Peyer's patch (tissue), 4 donors: ENCODE results near the gene AP3M1. TPM values are rescaled to one million over a fixed set of nuclear protein-coding genes. Genes with fewer than 3 reads are reported as not detected.

Experiments used
- DNase-seq, 3 donors: peaks; one replicate each; pipeline ENCODE4 v3.0.0-alpha.2; 2017 to 2019
- H3K27ac ChIP-seq, 4 donors: fragments of 200-600 bp; sonication (generic); one replicate each; pipeline ENCODE4 v1.5.1; 2016 to 2019
- H3K27me3 ChIP-seq, 2 donors: fragments of 200-600 bp; sonication (generic); one replicate each; pipeline ENCODE4 v1.5.1; 2019
- H3K36me3 ChIP-seq, 3 donors: fragments of 200-600 bp; sonication (generic); one replicate each; pipeline ENCODE4 v1.5.1; 2016 to 2019
- H3K4me1 ChIP-seq, 4 donors: fragments of 200-600 bp; sonication (generic); one replicate each; pipeline ENCODE4 v1.5.1; 2016 to 2019
- H3K4me3 ChIP-seq, 4 donors: fragments of 200-600 bp; sonication (generic); 1 replicate in 3 of 4; 2 replicates in 1 of 4; pipeline ENCODE4 v1.5.1; 2016 to 2019; ENCODE audit warnings: mild to moderate bottlenecking in 1 of 4
- H3K9me3 ChIP-seq, 4 donors: fragments of 200-600 bp; sonication (generic); one replicate each; pipeline ENCODE4 v1.5.1; 2016 to 2019; ENCODE audit warnings: mild to moderate bottlenecking in 1 of 4
- POLR2A ChIP-seq, 2 donors: fragments of 450-650 bp; IDR thresholded peaks; one replicate each; pipeline ENCODE4 v1.5.1; 2017; ENCODE audit warnings: antibody characterized with exemption in 2 of 2, mild to moderate bottlenecking in 2 of 2, moderate library complexity in 2 of 2
- total RNA-seq, 4 donors: library from RNA; depleted of rRNA; stranded (reverse); fragments of >200 nt; gene quantifications; one replicate each; pipeline ENCODE4 v1.1.0, GENCODE V29; 2016
- TF ChIP-seq, protein P1 (sequence below), 6 experiments: fragments of 450-650 bp in 4 of 6; fragments of 200-600 bp in 2 of 6; sonication (generic) in 1 of 6; IDR thresholded peaks; one replicate each; pipeline ENCODE4 v1.5.1; 2017 to 2019; ENCODE audit warnings: antibody characterized with exemption in 6 of 6, mild to moderate bottlenecking in 3 of 6, moderate library complexity in 1 of 6

The AP3M1 gene
- total RNA-seq, 4 donors from 2014 or later = 17.5 to 23.2 (median 22.0) TPM

DNA sequence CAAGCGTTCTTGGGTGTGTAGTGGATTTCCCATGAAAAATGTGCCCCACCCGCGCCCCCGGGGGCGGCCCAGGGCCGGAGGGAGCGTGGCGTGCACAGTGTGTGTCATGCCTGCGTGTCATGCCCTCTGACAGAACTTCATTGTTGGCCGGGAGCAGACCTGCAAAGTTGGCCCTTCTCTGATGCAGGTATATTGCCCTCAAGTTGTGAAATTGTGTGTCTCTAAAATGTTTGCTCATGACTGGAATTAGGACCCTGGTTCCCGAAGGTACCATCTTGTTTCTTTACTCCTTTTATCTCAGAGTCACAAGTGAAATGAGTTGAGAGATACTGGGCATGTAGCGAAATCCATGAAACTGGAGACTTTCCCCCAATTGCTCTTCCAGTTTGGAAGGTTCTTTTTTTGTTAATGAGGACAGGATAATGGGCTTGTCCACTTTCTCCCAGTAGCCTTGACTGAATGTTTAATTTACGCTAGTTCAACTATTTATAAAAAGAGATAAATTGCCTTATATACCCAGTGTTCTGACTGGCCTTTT is 26.6 kb upstream of the AP3M1 start:
- Histone ChIP-seq H3K9me3 (no peaks in the 10 kb centered on the region), H3K36me3 (no peaks in the 10 kb centered on the region), H3K4me3 (peak overlapping the region; percentile 77 to 81 (median 78)), H3K4me1 (peaks cover 0 to 20% (median 0%) of the 10 kb centered on the region in 4 donors), H3K27ac (peak overlapping the region; percentile 87 to 89 (median 87)), H3K27me3 (no peaks in the 10 kb centered on the region)
- TF ChIP-seq, protein P1, sequence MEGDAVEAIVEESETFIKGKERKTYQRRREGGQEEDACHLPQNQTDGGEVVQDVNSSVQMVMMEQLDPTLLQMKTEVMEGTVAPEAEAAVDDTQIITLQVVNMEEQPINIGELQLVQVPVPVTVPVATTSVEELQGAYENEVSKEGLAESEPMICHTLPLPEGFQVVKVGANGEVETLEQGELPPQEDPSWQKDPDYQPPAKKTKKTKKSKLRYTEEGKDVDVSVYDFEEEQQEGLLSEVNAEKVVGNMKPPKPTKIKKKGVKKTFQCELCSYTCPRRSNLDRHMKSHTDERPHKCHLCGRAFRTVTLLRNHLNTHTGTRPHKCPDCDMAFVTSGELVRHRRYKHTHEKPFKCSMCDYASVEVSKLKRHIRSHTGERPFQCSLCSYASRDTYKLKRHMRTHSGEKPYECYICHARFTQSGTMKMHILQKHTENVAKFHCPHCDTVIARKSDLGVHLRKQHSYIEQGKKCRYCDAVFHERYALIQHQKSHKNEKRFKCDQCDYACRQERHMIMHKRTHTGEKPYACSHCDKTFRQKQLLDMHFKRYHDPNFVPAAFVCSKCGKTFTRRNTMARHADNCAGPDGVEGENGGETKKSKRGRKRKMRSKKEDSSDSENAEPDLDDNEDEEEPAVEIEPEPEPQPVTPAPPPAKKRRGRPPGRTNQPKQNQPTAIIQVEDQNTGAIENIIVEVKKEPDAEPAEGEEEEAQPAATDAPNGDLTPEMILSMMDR (IDR thresholded peaks at IDR 0.05) = no peak
- no peak for TF ChIP-seq POLR2A (IDR thresholded peaks at IDR 0.05)
- peak in 2 of 3 donors; percentile 49 to 65 for DNase-seq

GRCh38 chr10:74176380-74177139 is 25.9 kb upstream of the AP3M1 start:
- peak overlapping the region; percentile 87 to 89 (median 87) for H3K27ac ChIP-seq
- no peaks in the 10 kb centered on the region for H3K9me3 ChIP-seq
- peak overlapping the region; percentile 77 to 81 (median 78) for H3K4me3 ChIP-seq
- DNase-seq = peak; percentile 97 to 98 (median 97)
- H3K27me3 ChIP-seq = no peaks in the 10 kb centered on the region
- no peaks in the 10 kb centered on the region for H3K36me3 ChIP-seq
- H3K4me1 ChIP-seq = peaks cover 0 to 20% (median 0%) of the 10 kb centered on the region in 4 donors
- TF ChIP-seq, protein P1 (IDR thresholded peaks at IDR 0.05) = peak in 1 of 6 experiments; percentile 7
- peak; percentile 48 to 77 for TF ChIP-seq POLR2A (IDR thresholded peaks at IDR 0.05)

DNA sequence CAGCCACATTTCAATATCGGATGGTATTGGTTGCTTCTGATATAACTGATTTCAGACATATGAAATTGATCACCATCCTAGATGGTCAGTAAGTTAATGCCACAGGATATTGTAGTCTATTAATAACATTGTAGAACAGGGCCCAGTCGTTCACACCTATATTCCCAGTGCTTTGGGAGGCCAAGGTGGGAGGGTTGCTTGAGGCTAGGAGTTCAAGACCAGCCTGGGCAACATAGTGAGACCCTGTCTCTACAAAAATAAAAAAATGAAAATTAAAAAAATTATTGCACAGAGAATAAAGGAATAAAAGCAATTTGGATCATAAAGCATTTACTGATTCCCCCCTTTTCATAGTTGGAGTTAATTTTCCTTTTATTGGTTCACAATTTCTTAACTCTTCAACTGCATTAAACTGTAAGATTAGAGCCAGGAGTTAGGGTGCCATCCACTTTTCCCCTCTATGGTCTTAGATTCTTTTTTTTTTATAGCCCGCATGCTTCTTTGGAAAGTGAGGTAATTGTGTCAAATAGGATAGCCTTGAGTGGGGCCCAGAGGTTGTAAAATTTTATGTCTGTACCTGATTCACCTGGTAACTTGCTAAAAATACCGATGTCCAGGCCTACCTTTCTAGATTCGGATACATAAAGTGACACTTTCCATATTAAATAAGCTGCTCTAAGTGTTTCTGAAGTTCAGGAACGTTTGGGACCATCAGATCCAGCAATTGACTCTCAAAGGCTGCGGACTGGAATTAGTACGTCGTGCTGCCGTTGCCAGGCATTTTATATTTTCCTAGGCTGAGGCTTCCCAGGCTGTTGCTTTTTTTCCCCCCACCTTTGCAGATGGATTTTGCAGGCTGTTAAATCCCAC is 25.1 kb upstream of the AP3M1 start:
- TF ChIP-seq, protein P1 (IDR thresholded peaks at IDR 0.05) = no peak
- no peak for TF ChIP-seq POLR2A (IDR thresholded peaks at IDR 0.05)
- peak overlapping the region; percentile 87 to 89 (median 87) for H3K27ac ChIP-seq
- peaks cover 0 to 20% (median 0%) of the 10 kb centered on the region in 4 donors for H3K4me1 ChIP-seq
- DNase-seq = no peak
- no peaks in the 10 kb centered on the region for H3K27me3 ChIP-seq
- peak overlapping the region; percentile 77 to 81 (median 78) for H3K4me3 ChIP-seq
- H3K9me3 ChIP-seq = no peaks in the 10 kb centered on the region
- no peaks in the 10 kb centered on the region for H3K36me3 ChIP-seq

DNA sequence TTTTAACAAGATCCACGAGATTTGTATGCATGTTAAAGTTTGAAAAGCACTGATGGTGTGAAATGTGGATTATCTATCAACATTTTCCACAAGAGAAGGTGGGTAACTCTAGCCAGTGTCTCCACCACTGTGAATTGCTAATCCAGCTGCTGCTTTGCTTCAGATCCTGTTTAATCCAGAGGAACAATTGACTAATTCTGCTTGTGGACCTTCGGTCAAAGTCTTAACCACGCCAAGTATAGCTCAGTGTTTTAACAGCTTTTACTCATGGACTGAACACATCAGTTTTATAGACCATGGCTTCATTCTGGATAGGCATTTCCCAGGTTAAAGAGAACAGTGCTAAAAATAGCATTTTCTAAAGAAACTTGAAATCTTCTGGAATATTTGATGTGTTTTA is 23.9 kb upstream of the AP3M1 start:
- Histone ChIP-seq H3K27ac (peak overlapping the region in 2 of 4 donors; percentile 3 to 64), H3K27me3 (no peaks in the 10 kb centered on the region), H3K9me3 (no peaks in the 10 kb centered on the region), H3K4me3 (no peak overlapping the region), H3K4me1 (peaks cover 0 to 20% (median 0%) of the 10 kb centered on the region in 4 donors), H3K36me3 (no peaks in the 10 kb centered on the region)
- TF ChIP-seq POLR2A (IDR thresholded peaks at IDR 0.05) = no peak
- TF ChIP-seq, protein P1 (IDR thresholded peaks at IDR 0.05) = no peak
- DNase-seq = no peak

- Histone ChIP-seq H3K9me3 (no peaks in the 10 kb centered on the region), H3K4me1 (peaks cover 0 to 14% (median 0%) of the 10 kb centered on the region in 4 donors), H3K27me3 (no peaks in the 10 kb centered on the region), H3K27ac (no peak overlapping the region), H3K36me3 (no peaks in the 10 kb centered on the region), H3K4me3 (no peak overlapping the region)
- DNase-seq = no peak
- TF ChIP-seq POLR2A (IDR thresholded peaks at IDR 0.05) = no peak
- TF ChIP-seq, protein P1 (IDR thresholded peaks at IDR 0.05) = no peak
Measured at GRCh38 chr10:74171625-74172024, 21.0 kb upstream of the AP3M1 start.
